H1 (cell line): Measurements from ENCODE around the gene GMNN. TPM values are rescaled to one million over a fixed set of nuclear protein-coding genes. Genes with fewer than 3 reads are reported as not detected.

Source experiments
- CTCF ChIA-PET: fragments of 300-600 bp; sonication (Branson Sonifier 250); formaldehyde crosslinking; loops from one replicate; lab custom pipeline; 2021; ENCODE audit not compliant: partially characterized antibody; lab: Charles Lee
- POLR2A ChIA-PET: fragments of 300-600 bp; sonication (Branson Sonifier 250); formaldehyde crosslinking; loops from one replicate; lab custom pipeline; 2021; ENCODE audit warnings: inconsistent platforms; ENCODE audit not compliant: partially characterized antibody; lab: Charles Lee
- DNase-seq, 2 experiments: peaks; one replicate each; pipeline versions ENCODE4 v3.0.0 to v3.0.0-alpha.2; 2010 to 2022; ENCODE audit warnings: low spot score in 2 of 2, low read depth in 1 of 2, mixed read lengths in 1 of 2
- FAIRE-seq: peaks from 2 replicates; lab custom pipeline; 2011; peaks lifted over from hg19 to GRCh38; lab: Jason Lieb, UNC
- H2AFZ ChIP-seq: 2 replicates; pipeline ENCODE4 v1.8.1; 2012; ENCODE audit warnings: low read length, inconsistent platforms
- H2AK5ac ChIP-seq: 2 replicates; pipeline ENCODE4 v1.6.1; 2013; ENCODE audit warnings: low read depth, low read length
- H2BK120ac ChIP-seq: replicated peaks from 2 replicates; pipeline ENCODE3; 2013; ENCODE audit warnings: low read depth, low read length, inconsistent platforms
- H2BK12ac ChIP-seq: 2 replicates; pipeline ENCODE4 v1.6.1; 2013; ENCODE audit warnings: low read depth, low read length
- H2BK15ac ChIP-seq: 2 replicates; pipeline ENCODE4 v1.6.1; 2013; ENCODE audit warnings: low read length
- H2BK20ac ChIP-seq: 2 replicates; pipeline ENCODE4 v1.6.1; 2013; ENCODE audit warnings: low read length
- H2BK5ac ChIP-seq: 2 replicates; pipeline ENCODE4 v1.6.1; 2013; ENCODE audit warnings: low read depth, low read length
- H3K14ac ChIP-seq: 2 replicates; pipeline ENCODE4 v1.6.1; 2013; ENCODE audit warnings: inconsistent platforms; ENCODE audit not compliant: insufficient read length
- H3K18ac ChIP-seq: 2 replicates; pipeline ENCODE4 v1.6.1; 2013; ENCODE audit warnings: low read length; ENCODE audit errors: extremely low read depth
- H3K23ac ChIP-seq: 2 replicates; pipeline ENCODE4 v1.6.1; 2013; ENCODE audit warnings: inconsistent platforms; ENCODE audit not compliant: insufficient read length
- H3K23me2 ChIP-seq: 2 replicates; pipeline ENCODE4 v1.6.1; 2013; ENCODE audit warnings: low read depth, low read length
- H3K27ac ChIP-seq: 2 replicates; pipeline ENCODE4 v1.6.1; 2011; ENCODE audit warnings: low read depth, low read length, inconsistent platforms
- H3K27me3 ChIP-seq, 4 experiments: replicated peaks in 1 of 4; 1 replicate in 1 of 4; 2 replicates in 3 of 4; pipeline versions ENCODE4 v1.6.1 to v1.8.1; 2011 to 2013; ENCODE audit warnings: low read length in 3 of 4, mild to moderate bottlenecking in 3 of 4, inconsistent platforms in 2 of 4, mixed read lengths in 2 of 4, moderate library complexity in 1 of 4; ENCODE audit not compliant: control insufficient read depth in 3 of 4, insufficient read depth in 3 of 4; ENCODE audit errors: extremely low read depth in 1 of 4
- H3K36me3 ChIP-seq, 4 experiments: 2 replicates each; pipeline versions ENCODE4 v1.6.1 to v1.8.1; 2011 to 2013; ENCODE audit warnings: mild to moderate bottlenecking in 4 of 4, low read length in 3 of 4, moderate library complexity in 2 of 4, control low read depth in 1 of 4, inconsistent platforms in 1 of 4; ENCODE audit not compliant: insufficient read depth in 4 of 4, control insufficient read depth in 2 of 4
- H3K4ac ChIP-seq: replicated peaks from 2 replicates; pipeline ENCODE3; 2013; ENCODE audit warnings: low read length, low read depth, mixed read lengths, inconsistent platforms; ENCODE audit not compliant: insufficient read length
- H3K4me1 ChIP-seq, 4 experiments: replicated peaks in 1 of 4; 1 replicate in 1 of 4; 2 replicates in 3 of 4; pipeline versions ENCODE4 v1.6.1 to v1.8.1; 2011 to 2013; ENCODE audit warnings: low read length in 3 of 4, inconsistent platforms in 2 of 4, mixed read lengths in 1 of 4; ENCODE audit not compliant: insufficient read depth in 4 of 4, control insufficient read depth in 3 of 4
- H3K4me2 ChIP-seq, 2 experiments: 2 replicates each; pipeline versions ENCODE4 v1.6.1 to v1.8.1; 2011 to 2013; ENCODE audit warnings: low read depth in 2 of 2, low read length in 2 of 2, control low read depth in 1 of 2, inconsistent platforms in 1 of 2, mild to moderate bottlenecking in 1 of 2; ENCODE audit not compliant: insufficient read depth in 1 of 2
- H3K4me3 ChIP-seq, 4 experiments: fragments of 200-600, 300-600 bp in 1 of 4; sonication (generic), shearing (Covaris generic), sonication (Bioruptor Twin) in 1 of 4; 2 replicates each; pipeline versions ENCODE4 v1.5.1 to v1.8.1; 2011 to 2016; ENCODE audit warnings: low read length in 4 of 4, low read depth in 3 of 4, control low read depth in 2 of 4, inconsistent platforms in 2 of 4, mild to moderate bottlenecking in 2 of 4, mixed read lengths in 1 of 4, moderate library complexity in 1 of 4; ENCODE audit not compliant: insufficient read depth in 2 of 4; ENCODE audit errors: extremely low read depth in 1 of 4
- H3K56ac ChIP-seq: replicated peaks from 2 replicates; pipeline ENCODE3; 2013; ENCODE audit warnings: low read depth, mild to moderate bottlenecking, mixed read lengths, low read length, inconsistent platforms; ENCODE audit not compliant: insufficient read length
- H3K79me1 ChIP-seq: 2 replicates; pipeline ENCODE4 v1.6.1; 2013; ENCODE audit warnings: low read depth, low read length, control low read depth
- H3K79me2 ChIP-seq, 2 experiments: 2 replicates each; pipeline versions ENCODE4 v1.6.1 to v1.8.1; 2012 to 2013; ENCODE audit warnings: low read length in 2 of 2, mild to moderate bottlenecking in 2 of 2, inconsistent platforms in 1 of 2; ENCODE audit not compliant: insufficient read depth in 2 of 2, control insufficient read depth in 1 of 2
- H3K9ac ChIP-seq, 4 experiments: replicated peaks in 1 of 4; 1 replicate in 1 of 4; 2 replicates in 3 of 4; pipeline versions ENCODE4 v1.6.1 to v1.8.1; 2011 to 2013; ENCODE audit warnings: low read depth in 3 of 4, low read length in 3 of 4, control low read depth in 2 of 4, mild to moderate bottlenecking in 2 of 4, moderate library complexity in 2 of 4, inconsistent platforms in 1 of 4; ENCODE audit errors: extremely low read depth in 1 of 4
- H3K9me3 ChIP-seq, 2 experiments: 2 replicates each; pipeline versions ENCODE4 v1.6.1 to v1.8.1; 2012 to 2013; ENCODE audit warnings: mild to moderate bottlenecking in 2 of 2, moderate library complexity in 2 of 2, control low read depth in 1 of 2, inconsistent platforms in 1 of 2, low read depth in 1 of 2, low read length in 1 of 2, mixed read lengths in 1 of 2; ENCODE audit not compliant: insufficient read depth in 2 of 2
- H4K20me1 ChIP-seq, 2 experiments: replicated peaks in 1 of 2; 2 replicates each; pipeline versions ENCODE3 to v1.8.1; 2011 to 2013; ENCODE audit warnings: inconsistent platforms in 2 of 2, low read length in 2 of 2, mild to moderate bottlenecking in 1 of 2; ENCODE audit not compliant: insufficient read depth in 2 of 2, control insufficient read depth in 1 of 2
- H4K5ac ChIP-seq: 2 replicates; pipeline ENCODE4 v1.6.1; 2013; ENCODE audit warnings: low read length, low read depth, mixed read lengths, inconsistent platforms; ENCODE audit not compliant: insufficient read length
- H4K8ac ChIP-seq: 2 replicates; pipeline ENCODE4 v1.8.0; 2013; ENCODE audit warnings: mild to moderate bottlenecking, moderate library complexity, low read length, inconsistent platforms; ENCODE audit not compliant: insufficient read depth; ENCODE audit errors: extremely low read depth
- H4K91ac ChIP-seq: replicated peaks from 2 replicates; pipeline ENCODE3; 2013; ENCODE audit warnings: low read length, mixed read lengths, inconsistent platforms; ENCODE audit not compliant: insufficient read length
- CBX5 ChIP-seq: fragments of 300-800, 300-1000 bp; sonication (generic); IDR thresholded peaks from 2 replicates; pipeline ENCODE4 v1.7.1; 2016; ENCODE audit warnings: antibody characterized with exemption, low read length, low read depth
- CEBPB ChIP-seq: IDR thresholded peaks from 2 replicates; pipeline ENCODE4 v1.6.1; 2012; ENCODE audit warnings: low read depth, low read length
- MAX ChIP-seq: IDR thresholded peaks from 2 replicates; pipeline ENCODE4 v1.6.1; 2012; ENCODE audit warnings: inconsistent platforms
- RAD21 ChIP-seq, 2 experiments: IDR thresholded peaks in 1 of 2; conservative IDR thresholded peaks in 1 of 2; 2 replicates each; pipeline ENCODE4 v1.6.1; 2011; ENCODE audit warnings: low read depth in 2 of 2, low read length in 2 of 2, improper control_type of control experiment in 1 of 2, inconsistent platforms in 1 of 2, mild to moderate bottlenecking in 1 of 2, moderate library complexity in 1 of 2
- RBBP5 ChIP-seq: IDR thresholded peaks from 2 replicates; pipeline ENCODE4 v1.7.1; 2012; ENCODE audit warnings: low read depth, mild to moderate bottlenecking, inconsistent platforms, low read length, moderate library complexity, borderline replicate concordance
- WGBS, 2 experiments: shearing (Covaris generic) in 1 of 2; methylation state at CpG; one replicate each; pipeline versions ENCODE4 v1.1.6 to v1.1.7; 2013 to 2015; ENCODE audit warnings: low lambda C conversion rate in 2 of 2, mixed read lengths in 2 of 2, inconsistent platforms in 1 of 2, low coverage in 1 of 2, missing lambda C conversion rate in 1 of 2; ENCODE audit not compliant: insufficient replicate concordance in 2 of 2, insufficient coverage in 1 of 2, insufficient read length in 1 of 2; ENCODE audit errors: extremely low coverage in 1 of 2, missing lambda C conversion rate in 1 of 2; 5-methylcytosine and 5-hydroxymethylcytosine counted together
- polyA plus RNA-seq, 7 experiments: library from polyadenylated mRNA; depleted of rRNA in 3 of 7; stranded (reverse) in 5 of 7; unstranded in 2 of 7; fragments of >200 nt in 5 of 7; fragments of 200-250 nt in 2 of 7; gene quantifications; 1 replicate in 5 of 7; 2 replicates in 1 of 7; 4 replicates in 1 of 7; pipeline versions ENCODE4 v1.2.1 to v1.2.3, GENCODE V29; 2011 to 2013; ENCODE audit warnings: missing spikeins in 2 of 7, mixed read lengths in 2 of 7
- total RNA-seq: library from RNA; stranded (reverse); fragmentation: NEBNext Ultra II Directional; extraction: Animal tissue kit (Norgen Biotek cat#: 25700); gene quantifications from 2 replicates; pipeline ENCODE4 v1.2.1, GENCODE V29; 2021

The GMNN gene
- total and polyA plus RNA-seq, 2 of the 8 experiments (the other 6 are each of a cell fraction or from before 2014, with no cell fraction given) = 65.9 to 101 TPM

- no peak for FAIRE-seq
- POLR2A ChIA-PET = interaction anchor here (0.6 to 0.8 kb wide), 2 partner anchors 31 to 46 kb away, joined by 3 read pairs; no protein-coding TSS in a partner anchor
- no peak overlapping the region for H3K14ac ChIP-seq
- H3K79me2 ChIP-seq = no peaks in the 10 kb centered on the region
- H2AK5ac ChIP-seq = no peak overlapping the region
- no peaks in the 10 kb centered on the region for H4K20me1 ChIP-seq
- 81% methylated on average over 1 of the region's 1 CpG; no CpG with 5 or more reads in 1 of the 2 experiments for WGBS, 2 experiments
- H2AFZ ChIP-seq = peak overlapping the region; percentile 12; the same call in 1 of the 2 replicates
- H3K4me2 ChIP-seq = no peak overlapping the region
- H4K91ac ChIP-seq = no peak overlapping the region
- H3K79me1 ChIP-seq = no peaks in the 10 kb centered on the region
- no peaks in the 10 kb centered on the region for H3K27me3 ChIP-seq
- H2BK5ac ChIP-seq = no peak overlapping the region
- no peak for TF ChIP-seq RBBP5
- no peak for TF ChIP-seq MAX
- peak; percentile 14; the same call in 1 of the 2 replicates for TF ChIP-seq CEBPB
- TF ChIP-seq RAD21 (IDR thresholded peaks at IDR 0.05 in 1 of 2, conservative IDR thresholded peaks at IDR 0.05 in 1 of 2; ENCODE audit: low read depth in 2 of 2, low read length in 2 of 2) = no peak
- TF ChIP-seq CBX5 = no peak
- TF ChIP-seq, all 59 proteins: peak for 1
- H3K9me3 ChIP-seq = no peaks in the 10 kb centered on the region
- no peak overlapping the region for H2BK12ac ChIP-seq
- H2BK15ac ChIP-seq = no peak overlapping the region
- no peaks in the 10 kb centered on the region for H3K4me1 ChIP-seq
- no peak for DNase-seq
- no peak overlapping the region for H4K8ac ChIP-seq
- H2BK20ac ChIP-seq = no peak overlapping the region
- no peak overlapping the region for H3K27ac ChIP-seq
- H4K5ac ChIP-seq = no peak overlapping the region
- no peak overlapping the region for H2BK120ac ChIP-seq
- no peak overlapping the region for H3K18ac ChIP-seq
- no peak overlapping the region for H3K56ac ChIP-seq
- CTCF ChIA-PET = interaction anchor here (0.6 to 1.0 kb wide), 2 partner anchors 34 to 205 kb away, joined by 3 read pairs; partner anchors contain the start of gene C6orf62
- H3K4ac ChIP-seq = no peak overlapping the region
- H3K36me3 ChIP-seq = no peaks in the 10 kb centered on the region; a peak in 1 of 8 replicates
- H3K4me3 ChIP-seq = no peak overlapping the region
- no peaks in the 10 kb centered on the region for H3K23me2 ChIP-seq
- H3K9ac ChIP-seq = no peak overlapping the region
- H3K23ac ChIP-seq = no peak overlapping the region
These were observed 21.7 kb upstream of the GMNN start for GRCh38 chr6:24752917-24753492.
